Endothelial cell of umbilical vein (primary cell): ENCODE measurements around the gene MKLN1. TPM values are rescaled to one million over a fixed set of nuclear protein-coding genes. Genes with fewer than 3 reads are reported as not detected.

Experiments used
- BruUV-seq: library from RNA; stranded (reverse); fragments of 400-500 nt; replicated peaks from 2 replicates; lab custom pipeline; 2021; lab: Mats Ljungman, UMichigan
- CTCF ChIA-PET: fragments of 300-600, 350-600 bp; sonication (Branson Sonifier 250); formaldehyde crosslinking; loops from one replicate; lab custom pipeline; 2021; ENCODE audit warnings: antibody characterized with exemption, inconsistent platforms; lab: Charles Lee
- POLR2A ChIA-PET: fragments of 300-600, 350-600 bp; sonication (Branson Sonifier 250); formaldehyde crosslinking; loops from one replicate; lab custom pipeline; 2021; ENCODE audit warnings: antibody characterized with exemption, inconsistent platforms; lab: Charles Lee
- DNase-seq: peaks from one replicate; pipeline ENCODE4 v3.0.0-alpha.2; 2011; ENCODE audit warnings: low read depth, low spot score
- FAIRE-seq: peaks from 2 replicates; lab custom pipeline; 2011; peaks lifted over from hg19 to GRCh38; lab: Jason Lieb, UNC
- H2AFZ ChIP-seq: 2 replicates; pipeline ENCODE4 v1.6.0; 2012; ENCODE audit warnings: low read depth, low read length, control low read depth, inconsistent platforms
- H3K27ac ChIP-seq: 2 replicates; pipeline ENCODE4 v1.5.1; 2011; ENCODE audit warnings: low read depth, mild to moderate bottlenecking, control low read depth, low read length, moderate library complexity; ENCODE audit not compliant: insufficient read depth
- H3K27me3 ChIP-seq, 2 experiments: 2 replicates each; pipeline versions ENCODE4 v1.6.0 to v1.6.1; 2011; ENCODE audit warnings: low read length in 2 of 2, mixed read lengths in 1 of 2; ENCODE audit not compliant: control insufficient read depth in 2 of 2, insufficient read depth in 2 of 2
- H3K36me3 ChIP-seq, 2 experiments: 2 replicates in 1 of 2; 3 replicates in 1 of 2; pipeline ENCODE4 v1.5.1; 2011; ENCODE audit warnings: low read length in 2 of 2, mild to moderate bottlenecking in 1 of 2, moderate library complexity in 1 of 2; ENCODE audit not compliant: control insufficient read depth in 2 of 2, insufficient read depth in 2 of 2; ENCODE audit errors: extremely low read depth in 1 of 2
- H3K4me1 ChIP-seq: 3 replicates; pipeline ENCODE4 v1.5.1; 2011; ENCODE audit warnings: mild to moderate bottlenecking, low read length; ENCODE audit not compliant: control insufficient read depth, insufficient read depth; ENCODE audit errors: extremely low read depth
- H3K4me2 ChIP-seq: 2 replicates; pipeline ENCODE4 v1.6.1; 2011; ENCODE audit warnings: low read length, control low read depth, mixed read lengths; ENCODE audit not compliant: insufficient read depth
- H3K4me3 ChIP-seq, 3 experiments: fragments of 200-600 bp in 1 of 3; sonication (generic), shearing (Covaris generic) in 1 of 3; replicated peaks in 1 of 3; 2 replicates each; pipeline ENCODE4 v1.5.1; 2011 to 2016; ENCODE audit warnings: control low read depth in 3 of 3, low read length in 3 of 3, mild to moderate bottlenecking in 2 of 3, inconsistent platforms in 1 of 3, low read depth in 1 of 3, moderate library complexity in 1 of 3; ENCODE audit not compliant: insufficient read depth in 1 of 3
- H3K79me2 ChIP-seq: 2 replicates; pipeline ENCODE4 v1.6.0; 2012; ENCODE audit warnings: low read length, inconsistent platforms; ENCODE audit not compliant: control insufficient read depth, insufficient read depth
- H3K9ac ChIP-seq: replicated peaks from 2 replicates; pipeline ENCODE3; 2011; ENCODE audit warnings: low read length, control low read depth; ENCODE audit not compliant: insufficient read depth; ENCODE audit errors: extremely low read depth
- H3K9me1 ChIP-seq: replicated peaks from 3 replicates; pipeline ENCODE4 v1.6.0; 2011; ENCODE audit warnings: mild to moderate bottlenecking, low read length; ENCODE audit not compliant: control insufficient read depth, insufficient read depth; ENCODE audit errors: extremely low read depth
- H3K9me3 ChIP-seq: replicated peaks from 2 replicates; pipeline ENCODE4 v1.5.1; 2012; ENCODE audit warnings: low read length, inconsistent platforms; ENCODE audit not compliant: control insufficient read depth, insufficient read depth
- H4K20me1 ChIP-seq: replicated peaks from 2 replicates; pipeline ENCODE3; 2011; ENCODE audit warnings: mild to moderate bottlenecking, low read length; ENCODE audit not compliant: control insufficient read depth, insufficient read depth; ENCODE audit errors: extremely low read depth
- CTCF ChIP-seq, 2 donors: IDR thresholded peaks; 1 replicate in 1 of 2; 2 replicates in 1 of 2; pipeline ENCODE4 v1.5.1; 2011; ENCODE audit warnings: low read length in 2 of 2, mild to moderate bottlenecking in 2 of 2, moderate library complexity in 2 of 2, control low read depth in 1 of 2, inconsistent platforms in 1 of 2, low read depth in 1 of 2; ENCODE audit not compliant: insufficient read depth in 1 of 2; ENCODE audit errors: extremely low read depth in 1 of 2
- EZH2 ChIP-seq: IDR thresholded peaks from 2 replicates; pipeline ENCODE4 v1.6.1; 2012; ENCODE audit warnings: borderline replicate concordance, low read depth, mild to moderate bottlenecking, moderate library complexity, low read length, inconsistent platforms; ENCODE audit not compliant: severe bottlenecking
- FOS ChIP-seq: IDR thresholded peaks from 2 replicates; pipeline ENCODE4 v1.6.1; 2011; ENCODE audit warnings: mild to moderate bottlenecking, low read length, moderate library complexity, borderline replicate concordance; ENCODE audit not compliant: insufficient read depth
- GATA2 ChIP-seq: IDR thresholded peaks from 2 replicates; pipeline ENCODE4 v1.7.0; 2011; ENCODE audit warnings: low read depth, mild to moderate bottlenecking, moderate library complexity, mixed read lengths, low read length; ENCODE audit not compliant: insufficient read length, insufficient read depth
- JUN ChIP-seq: IDR thresholded peaks from 2 replicates; pipeline ENCODE4 v1.6.1; 2011; ENCODE audit warnings: borderline replicate concordance, low read depth; ENCODE audit not compliant: insufficient read length, insufficient read depth
- MAX ChIP-seq: IDR thresholded peaks from 2 replicates; pipeline ENCODE4 v1.6.1; 2011; ENCODE audit not compliant: insufficient read depth, insufficient read length
- MYC ChIP-seq: IDR thresholded peaks from one replicate; pipeline ENCODE4 v1.6.1; 2011; ENCODE audit warnings: mild to moderate bottlenecking, low read depth, low read length
- POLR2A ChIP-seq: IDR thresholded peaks from 2 replicates; pipeline ENCODE4 v1.6.1; 2012; ENCODE audit warnings: low read depth, mild to moderate bottlenecking, control low read depth, low read length
- POLR2AphosphoS5 ChIP-seq: IDR thresholded peaks from 2 replicates; pipeline ENCODE4 v1.6.1; 2012; ENCODE audit warnings: low read depth, mild to moderate bottlenecking, control low read depth, low read length, moderate library complexity; ENCODE audit not compliant: insufficient read depth
- dilution Hi-C: fragments of 300-500 bp; cut with MboI; formaldehyde crosslinking; loops from one replicate; pipeline ENCODE4 v1.15.0; 2019; ENCODE audit warnings: low sequenced_read_pairs; ENCODE audit not compliant: extremely low pct_ligation_motif_present
- intact Hi-C: fragments of 100-400 bp; cut with micrococcal nuclease; formaldehyde crosslinking; loops from one replicate; pipeline ENCODE4 v1.10.0; 2022
- polyA plus RNA-seq, 4 experiments: library from polyadenylated mRNA; depleted of rRNA in 3 of 4; stranded (reverse) in 3 of 4; unstranded in 1 of 4; fragments of >200 nt; gene quantifications; 2 replicates each; pipeline versions ENCODE4 v1.2.1 to v1.2.3, GENCODE V29; 2011 to 2012; ENCODE audit warnings: missing spikeins in 1 of 4
- total RNA-seq: library from RNA; stranded (reverse); gene quantifications from 2 replicates; pipeline ENCODE4 v1.2.3, GENCODE V29; 2021

MKLN1 gene
- total and polyA plus RNA-seq, 2 donors (not counting 3 experiments of a cell fraction or from before 2014, with no cell fraction given) = 12.2 to 32.1 TPM

- TF ChIP-seq POLR2AphosphoS5 (no peak), CTCF (IDR thresholded peaks at IDR 0.05; ENCODE audit: extremely low read depth in 1 of 2, insufficient read depth in 1 of 2, low read depth in 1 of 2, low read length in 2 of 2) (no peak), FOS (no peak), MYC (no peak), JUN (no peak), MAX (no peak), EZH2 (no peak), POLR2A (no peak), GATA2 (no peak)
- H2AFZ ChIP-seq = no peak overlapping the region
- H3K4me2 ChIP-seq = no peak overlapping the region
- dilution Hi-C loops = no loop called here
- H3K79me2 ChIP-seq = no peaks in the 10 kb centered on the region
- no peaks in the 10 kb centered on the region for H3K9me3 ChIP-seq
- POLR2A ChIA-PET = no interaction called here
- peaks cover 8% of the 10 kb centered on the region for H3K4me1 ChIP-seq
- peaks cover 4 to 8% of the 10 kb centered on the region in 2 experiments for H3K36me3 ChIP-seq
- CTCF ChIA-PET = interaction anchor here (1.8 kb wide), 1 partner anchor 9 kb away, joined by 4 read pairs; no protein-coding TSS in a partner anchor
- no peaks in the 10 kb centered on the region for H3K9me1 ChIP-seq
- BruUV-seq = no TSS peak
- H3K27me3 ChIP-seq = no peaks in the 10 kb centered on the region
- no peak for FAIRE-seq
- H4K20me1 ChIP-seq = no peaks in the 10 kb centered on the region
- H3K9ac ChIP-seq = no peak overlapping the region
- no peak overlapping the region for H3K4me3 ChIP-seq
- no peak overlapping the region for H3K27ac ChIP-seq
- no peak for DNase-seq
- intact Hi-C loops = no loop called here
Observed at GRCh38 chr7:131499801-131500200, 172.1 kb downstream of the MKLN1 start.
